Measurements from ENCODE around the gene PGAP3.

Gene PGAP3

DNA sequence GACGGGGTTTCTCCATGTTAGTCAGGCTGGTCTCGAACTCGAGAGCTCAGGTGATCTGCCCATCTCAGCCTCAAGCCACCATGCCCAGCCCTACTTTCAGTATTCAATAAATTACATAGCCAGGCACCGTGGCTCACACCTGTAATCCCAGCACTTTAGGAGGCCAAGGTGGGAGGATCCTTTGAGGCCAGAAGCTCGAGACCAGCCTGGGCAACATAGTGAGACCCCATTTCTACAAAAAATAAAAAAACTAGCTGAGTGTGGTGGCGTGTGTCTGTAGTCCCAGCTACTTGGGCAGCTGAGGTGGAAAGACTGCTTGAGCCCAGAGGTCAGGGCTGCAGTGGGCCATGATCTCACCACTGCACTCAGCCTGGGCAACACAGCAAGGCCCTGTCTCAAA is 34.2 kb upstream of the PGAP3 start:
- DNase-seq (ENCODE audit: low read depth): no peak
- no peak for TF ChIP-seq CTCF (IDR thresholded peaks at IDR 0.05; ENCODE audit: insufficient read depth, low read depth, low read length, missing control alignments)
- no peak overlapping the region for H3K4me3 ChIP-seq (ENCODE audit: low read length)

DNA sequence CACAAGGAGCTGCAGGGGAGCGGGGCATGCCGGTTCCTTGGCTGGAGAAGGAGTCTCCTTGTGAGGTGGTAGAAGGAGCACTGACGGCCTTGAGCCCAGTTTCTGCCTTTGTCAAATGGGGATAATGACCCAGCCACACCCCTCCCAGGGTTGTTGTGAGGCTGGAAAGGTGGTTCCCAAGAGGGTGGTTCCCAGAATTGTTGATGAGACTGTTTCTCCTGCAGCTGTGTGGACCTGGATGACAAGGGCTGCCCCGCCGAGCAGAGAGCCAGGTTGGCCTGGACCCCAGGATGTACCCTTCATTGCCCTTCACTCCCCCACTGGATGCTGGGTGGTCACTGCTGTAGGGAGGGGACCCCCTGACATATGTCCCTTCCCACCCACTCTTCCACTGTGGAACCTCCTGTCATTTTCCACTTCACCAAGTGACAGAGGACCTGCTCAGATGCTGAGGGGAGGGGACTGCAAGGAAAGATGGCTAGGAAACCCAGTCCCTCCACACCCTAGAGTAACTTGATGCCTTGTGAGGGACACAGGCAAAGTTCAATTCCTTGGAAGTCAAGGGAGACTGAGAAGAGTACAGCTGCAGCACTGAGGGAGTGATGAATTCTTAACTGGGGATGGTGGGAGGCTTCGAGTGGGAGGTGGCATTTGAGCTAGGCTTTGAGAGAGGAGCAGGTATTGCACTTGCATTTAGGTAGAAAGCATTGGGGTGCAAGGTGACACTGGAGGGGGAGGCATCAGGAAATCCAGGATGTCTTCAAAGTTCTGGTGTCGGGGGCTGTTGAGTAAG is 31.9 kb upstream of the PGAP3 start:
- no peak for DNase-seq (ENCODE audit: low read depth)
- no peak overlapping the region for H3K4me3 ChIP-seq (ENCODE audit: low read length)
- TF ChIP-seq CTCF (IDR thresholded peaks at IDR 0.05; ENCODE audit: insufficient read depth, low read depth, low read length, missing control alignments): no peak

DNA sequence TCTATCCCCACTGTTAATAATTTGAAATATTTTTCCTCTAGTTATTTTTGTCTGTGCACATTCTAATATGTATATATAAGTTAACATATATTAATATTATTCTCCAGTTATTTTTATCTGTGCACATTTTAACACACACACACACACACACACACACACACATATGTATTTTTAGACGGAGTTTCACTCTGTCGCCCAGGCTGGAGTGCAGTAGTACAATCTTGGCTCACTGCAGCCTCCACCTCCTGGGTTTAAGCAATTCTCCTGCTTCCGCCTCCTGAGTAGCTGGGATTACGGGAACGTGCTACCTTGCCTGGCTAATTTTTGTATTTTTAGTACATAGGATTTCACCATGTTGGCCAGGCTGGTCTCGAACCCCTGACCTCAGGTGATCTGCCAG is 29.8 kb upstream of the PGAP3 start:
- H3K4me3 ChIP-seq (ENCODE audit: low read length): no peak overlapping the region
- no peak for TF ChIP-seq CTCF (IDR thresholded peaks at IDR 0.05; ENCODE audit: insufficient read depth, low read depth, low read length, missing control alignments)
- DNase-seq (ENCODE audit: low read depth): no peak

DNA sequence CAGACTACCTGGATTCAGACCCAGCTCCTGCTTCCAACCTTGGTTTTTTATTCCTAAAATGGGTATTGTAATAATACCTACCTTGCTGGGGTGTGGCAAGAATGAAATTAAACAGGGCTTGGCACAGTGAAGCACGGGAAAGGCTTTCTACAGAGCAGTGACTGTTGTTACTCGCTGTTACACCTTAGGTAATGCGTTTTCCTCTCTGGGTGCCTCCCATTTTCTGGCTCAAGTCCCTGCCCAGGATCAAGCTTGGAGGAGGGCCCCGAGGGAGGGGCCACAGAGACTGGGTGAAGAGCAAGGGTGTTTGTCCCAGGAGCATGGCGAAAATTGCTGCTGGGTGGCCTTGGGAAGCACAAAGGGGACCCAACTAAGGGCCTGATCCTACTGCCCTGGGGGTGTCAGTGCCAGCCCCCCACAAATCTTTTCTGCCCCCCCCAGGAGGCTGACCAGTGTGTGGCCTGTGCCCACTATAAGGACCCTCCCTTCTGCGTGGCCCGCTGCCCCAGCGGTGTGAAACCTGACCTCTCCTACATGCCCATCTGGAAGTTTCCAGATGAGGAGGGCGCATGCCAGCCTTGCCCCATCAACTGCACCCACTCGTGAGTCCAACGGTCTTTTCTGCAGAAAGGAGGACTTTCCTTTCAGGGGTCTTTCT is 29.2 kb upstream of the PGAP3 start:
- H3K4me3 ChIP-seq (ENCODE audit: low read length): no peak overlapping the region
- TF ChIP-seq CTCF (IDR thresholded peaks at IDR 0.05; ENCODE audit: insufficient read depth, low read depth, low read length, missing control alignments): no peak
- peak; percentile 84 for DNase-seq (ENCODE audit: low read depth)

DNA sequence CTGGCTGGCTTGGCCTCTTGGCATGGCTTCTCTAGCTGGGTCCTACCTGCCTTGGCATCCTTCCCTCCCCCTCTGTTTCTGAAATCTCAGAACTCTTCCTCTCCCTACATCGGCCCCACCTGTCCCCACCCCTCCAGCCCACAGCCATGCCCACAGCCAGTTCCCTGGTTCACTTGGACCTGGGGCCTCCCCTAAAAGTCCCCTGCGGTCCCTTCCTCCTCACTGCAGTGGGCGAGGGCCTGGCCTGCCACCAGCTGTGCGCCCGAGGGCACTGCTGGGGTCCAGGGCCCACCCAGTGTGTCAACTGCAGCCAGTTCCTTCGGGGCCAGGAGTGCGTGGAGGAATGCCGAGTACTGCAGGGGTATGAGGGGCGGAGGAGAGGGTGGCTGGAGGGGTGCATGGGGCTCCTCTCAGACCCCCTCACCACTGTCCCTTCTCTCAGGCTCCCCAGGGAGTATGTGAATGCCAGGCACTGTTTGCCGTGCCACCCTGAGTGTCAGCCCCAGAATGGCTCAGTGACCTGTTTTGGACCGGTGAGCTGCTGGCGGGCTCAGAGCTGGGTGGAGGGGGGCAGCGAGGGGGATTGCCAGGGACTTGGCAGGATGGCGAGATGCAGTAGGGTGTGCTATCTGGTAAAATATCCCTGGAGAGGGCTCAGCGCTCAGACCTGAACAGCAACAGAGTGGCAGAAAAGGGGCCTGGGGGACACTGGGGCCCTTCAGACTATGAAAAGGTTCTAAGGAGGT is 28.4 kb upstream of the PGAP3 start:
- no peak overlapping the region for H3K4me3 ChIP-seq (ENCODE audit: low read length)
- no peak for TF ChIP-seq CTCF (IDR thresholded peaks at IDR 0.05; ENCODE audit: insufficient read depth, low read depth, low read length, missing control alignments)
- DNase-seq (ENCODE audit: low read depth): no peak

DNA sequence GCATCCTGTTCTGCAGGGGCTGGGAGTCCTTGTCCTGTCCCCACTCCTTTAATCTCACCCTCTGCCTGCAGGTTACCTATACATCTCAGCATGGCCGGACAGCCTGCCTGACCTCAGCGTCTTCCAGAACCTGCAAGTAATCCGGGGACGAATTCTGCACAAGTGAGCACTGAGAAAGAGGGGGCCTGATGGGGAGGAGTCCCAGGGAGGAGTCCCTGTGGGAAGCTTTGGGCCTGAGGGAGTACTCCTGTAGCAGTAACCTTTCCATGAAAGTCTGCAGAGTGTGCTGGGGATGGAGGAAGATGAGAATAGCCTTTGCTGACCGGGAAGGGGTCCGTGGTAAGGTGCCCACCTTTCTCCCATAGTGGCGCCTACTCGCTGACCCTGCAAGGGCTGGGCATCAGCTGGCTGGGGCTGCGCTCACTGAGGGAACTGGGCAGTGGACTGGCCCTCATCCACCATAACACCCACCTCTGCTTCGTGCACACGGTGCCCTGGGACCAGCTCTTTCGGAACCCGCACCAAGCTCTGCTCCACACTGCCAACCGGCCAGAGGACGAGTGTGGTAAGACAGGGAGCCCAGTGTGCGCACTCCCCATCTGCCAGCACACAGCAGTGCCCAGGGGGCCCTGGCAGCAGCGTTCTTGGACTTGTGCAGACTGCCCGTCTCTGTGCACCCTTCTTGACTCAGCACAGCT is 27.7 kb upstream of the PGAP3 start:
- no peak for TF ChIP-seq CTCF (IDR thresholded peaks at IDR 0.05; ENCODE audit: insufficient read depth, low read depth, low read length, missing control alignments)
- DNase-seq (ENCODE audit: low read depth): no peak
- no peak overlapping the region for H3K4me3 ChIP-seq (ENCODE audit: low read length)

Measured in epithelial cell of esophagus (primary cell).